HG03521 (cell line): ENCODE measurements around the gene TEX13A.
"Not testable (repeated sequence)": the region's sequence is repeated elsewhere in the genome, so short reads cannot be mapped to it uniquely, and the experiment has no call there.

ENCODE experiments used
- ATAC-seq: cut with Tn5 transposase; IDR thresholded peaks from one replicate; pipeline ENCODE4 v1.9.1; 2021; ENCODE audit warnings: mild to moderate bottlenecking, moderate library complexity; ENCODE audit not compliant: unreplicated experiment

The TEX13A gene, protein sequence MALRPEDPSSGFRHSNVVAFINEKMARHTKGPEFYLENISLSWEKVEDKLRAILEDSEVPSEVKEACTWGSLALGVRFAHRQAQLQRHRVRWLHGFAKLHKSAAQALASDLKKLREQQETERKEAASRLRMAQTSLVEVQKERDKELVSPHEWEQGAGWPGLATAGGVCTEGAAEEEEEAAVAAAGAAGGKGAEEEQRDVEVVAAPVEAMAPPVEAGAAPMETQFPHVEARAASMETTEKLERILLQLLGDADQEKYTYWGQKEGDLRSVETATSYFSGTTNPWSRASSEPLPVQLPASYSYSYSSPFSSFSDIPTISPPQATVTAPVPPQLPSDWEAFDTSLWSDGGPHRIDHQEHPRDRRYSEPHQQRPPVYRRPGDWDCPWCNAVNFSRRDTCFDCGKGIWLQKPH

GRCh38 chrX:105220636-105221035, at the start of gene TEX13A:
Gene TEX13A, minus strand, starts transcription at chrX:105220694. Its CDS starts 297 bp downstream, at chrX:105220397.
- ATAC-seq = no peak

- no peak for ATAC-seq
These were observed 48.9 kb upstream of the TEX13A start for GRCh38 chrX:105269386-105269785.

GRCh38 chrX:105267167-105267566, 46.7 kb upstream of the TEX13A start:
- no peak for ATAC-seq

- no peak for ATAC-seq
These were observed 46.0 kb upstream of the TEX13A start for GRCh38 chrX:105266456-105266855.

DNA sequence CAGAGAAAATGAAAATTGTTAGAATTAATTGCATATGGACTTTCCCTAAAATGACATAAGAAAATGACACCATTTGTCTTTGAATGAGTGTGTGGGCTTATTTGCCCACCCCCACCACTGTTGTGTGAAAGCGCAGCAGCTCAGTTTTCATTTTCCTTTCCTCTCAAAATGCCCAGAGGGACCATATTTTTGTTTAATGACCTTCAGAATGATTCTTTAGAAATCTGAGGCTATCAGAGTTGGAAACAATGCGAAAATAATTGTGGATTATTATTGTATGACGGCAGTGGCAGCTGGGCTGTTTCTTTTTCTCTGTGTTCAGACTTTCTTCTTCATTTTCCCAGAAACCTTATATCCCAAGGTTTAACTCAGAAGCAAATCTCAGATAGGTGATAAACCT, 44.6 kb upstream of the TEX13A start:
- no peak for ATAC-seq

GRCh38 chrX:105263801-105264200, 43.3 kb upstream of the TEX13A start:
- no peak for ATAC-seq

GRCh38 chrX:105263171-105263570, 42.7 kb upstream of the TEX13A start:
- no peak for ATAC-seq

DNA sequence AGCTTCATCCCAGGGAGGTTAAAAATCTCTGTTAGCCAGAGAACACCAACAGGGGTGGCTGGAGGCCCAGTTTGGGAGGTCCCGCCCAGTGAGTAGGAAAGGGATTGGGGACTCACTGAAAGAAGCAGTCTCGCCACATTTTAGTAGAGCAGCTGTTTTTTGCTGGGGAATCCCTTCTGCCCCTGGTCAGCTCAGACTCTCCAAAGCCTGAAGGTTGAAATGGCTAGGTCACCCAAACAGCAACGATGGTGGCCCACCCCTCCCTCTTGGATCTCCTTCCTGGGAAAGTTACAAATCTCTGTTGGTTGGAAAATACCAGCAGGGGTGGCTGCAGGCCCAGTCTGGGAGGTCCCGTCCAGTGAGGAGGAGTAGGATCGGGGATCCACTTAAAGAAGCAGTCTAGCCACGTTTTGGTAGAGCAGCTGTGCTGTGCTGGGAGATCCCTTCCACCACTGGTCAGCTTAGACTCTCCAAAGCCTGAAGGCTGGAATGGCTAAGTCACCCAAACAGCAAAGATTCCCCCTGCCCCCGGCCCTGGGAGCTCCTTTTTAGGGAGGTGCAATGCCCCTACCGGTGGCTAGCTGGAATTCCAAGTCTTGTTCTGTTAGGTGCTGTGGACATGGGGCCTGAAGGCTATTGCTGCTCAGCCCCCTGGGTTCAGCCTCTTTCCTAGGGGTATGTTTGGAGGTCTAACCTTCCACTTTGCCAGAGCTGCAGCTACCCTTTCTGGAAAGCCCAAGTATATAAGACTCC, 40.0 kb upstream of the TEX13A start:
- no peak for ATAC-seq

GRCh38 chrX:105241056-105241455, 20.6 kb upstream of the TEX13A start:
- no peak for ATAC-seq

- not testable (repeated sequence) for ATAC-seq
These were observed 16.9 kb upstream of the TEX13A start for GRCh38 chrX:105237407-105237806.

DNA sequence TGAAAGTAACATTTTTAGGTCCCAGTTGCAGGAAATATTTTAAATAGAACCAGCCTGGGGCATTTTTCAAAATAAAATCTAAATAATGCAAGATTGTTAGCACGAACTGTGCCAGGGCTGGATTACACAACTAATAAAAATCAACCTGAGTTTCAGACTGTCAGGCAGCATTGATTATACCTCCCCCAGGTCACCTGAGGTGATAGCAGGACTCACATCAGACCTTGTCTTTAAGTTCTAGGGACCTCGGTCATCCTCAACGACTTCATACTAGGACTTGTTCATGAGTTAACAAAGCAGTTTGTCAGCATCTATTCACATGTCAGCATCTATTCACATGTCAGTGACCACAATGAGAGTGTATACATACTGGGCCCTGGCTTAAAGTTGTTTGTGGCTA, 8.7 kb upstream of the TEX13A start:
- no peak for ATAC-seq

GRCh38 chrX:105228602-105229001, 8.1 kb upstream of the TEX13A start:
- ATAC-seq = no peak

DNA sequence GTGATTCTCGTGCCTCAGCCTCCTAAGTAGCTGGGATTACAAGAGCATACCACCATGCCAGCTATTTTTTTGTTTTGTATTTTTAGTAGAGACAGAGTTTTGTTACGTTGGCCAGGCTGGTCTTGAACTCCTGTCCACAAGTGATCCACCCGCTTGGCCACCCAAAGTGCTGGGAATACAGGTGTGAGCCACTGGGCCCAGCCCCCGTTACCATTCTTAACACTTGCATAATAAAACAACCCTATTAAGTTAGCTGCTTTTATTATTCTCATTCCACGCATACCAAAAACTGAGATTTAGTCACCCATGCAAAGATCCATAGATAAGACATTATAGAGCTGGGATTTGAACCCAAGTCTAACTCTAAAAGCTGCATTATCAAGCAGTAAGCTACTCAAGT, 6.0 kb upstream of the TEX13A start:
- no peak for ATAC-seq

GRCh38 chrX:105221374-105221773, 880 bp upstream of the TEX13A start:
- no peak for ATAC-seq

DNA sequence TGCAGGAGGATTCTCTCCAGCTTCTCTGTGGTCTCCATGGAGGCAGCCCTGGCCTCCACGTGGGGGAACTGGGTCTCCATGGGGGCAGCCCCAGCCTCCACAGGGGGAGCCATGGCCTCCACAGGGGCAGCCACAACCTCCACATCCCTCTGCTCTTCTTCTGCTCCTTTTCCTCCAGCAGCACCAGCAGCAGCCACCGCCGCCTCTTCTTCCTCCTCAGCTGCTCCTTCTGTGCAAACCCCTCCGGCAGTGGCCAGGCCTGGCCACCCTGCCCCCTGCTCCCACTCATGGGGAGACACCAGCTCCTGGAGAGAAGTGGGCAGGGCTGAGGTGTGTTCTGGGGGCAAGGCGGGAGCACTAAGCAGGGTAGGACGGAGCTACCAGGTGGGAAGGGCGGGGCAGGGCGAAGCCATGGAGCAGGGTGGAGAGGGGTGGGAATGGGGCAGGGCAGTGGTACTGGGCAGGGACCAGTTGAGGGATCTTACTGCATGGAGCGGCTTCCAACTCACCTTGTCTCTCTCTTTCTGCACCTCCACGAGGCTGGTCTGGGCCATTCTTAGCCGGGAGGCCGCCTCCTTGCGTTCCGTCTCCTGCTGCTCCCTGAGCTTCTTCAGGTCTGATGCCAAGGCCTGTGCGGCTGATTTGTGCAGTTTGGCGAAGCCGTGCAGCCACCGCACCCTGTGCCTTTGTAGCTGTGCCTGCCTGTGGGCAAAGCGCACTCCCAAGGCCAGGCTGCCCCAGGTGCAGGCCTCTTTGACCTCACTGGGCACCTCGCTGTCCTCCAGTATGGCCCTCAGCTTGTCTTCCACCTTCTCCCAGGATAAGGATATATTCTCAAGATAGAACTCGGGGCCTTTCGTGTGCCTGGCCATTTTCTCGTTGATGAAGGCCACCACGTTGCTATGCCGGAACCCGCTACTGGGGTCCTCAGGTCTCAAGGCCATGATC, 766 bp downstream of the TEX13A start:
- ATAC-seq = no peak

DNA sequence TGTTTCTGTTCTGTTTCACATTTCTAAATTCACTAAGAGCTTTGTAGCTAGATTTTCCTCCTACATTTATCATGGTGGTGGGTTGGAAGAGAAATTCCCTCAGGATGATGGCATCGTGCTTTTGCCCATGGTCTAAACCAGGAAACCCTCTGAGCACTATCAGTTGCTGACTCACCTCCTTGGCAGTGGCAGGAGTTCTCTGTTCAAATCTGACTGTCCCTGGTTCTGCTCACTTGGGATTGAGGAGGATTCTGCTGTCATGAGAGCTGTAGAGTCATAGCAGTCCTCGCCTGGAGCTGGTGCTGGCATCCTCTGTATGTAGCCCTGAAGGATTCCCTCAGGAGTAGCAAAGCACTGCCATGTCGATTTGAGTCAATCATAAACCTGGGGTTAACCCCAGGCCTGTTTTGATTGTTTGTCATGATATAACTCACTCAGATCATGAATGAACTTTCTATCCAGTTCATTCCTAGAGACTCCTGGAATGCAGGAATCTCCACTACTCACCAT, 9.4 kb downstream of the TEX13A start:
- ATAC-seq = no peak

DNA sequence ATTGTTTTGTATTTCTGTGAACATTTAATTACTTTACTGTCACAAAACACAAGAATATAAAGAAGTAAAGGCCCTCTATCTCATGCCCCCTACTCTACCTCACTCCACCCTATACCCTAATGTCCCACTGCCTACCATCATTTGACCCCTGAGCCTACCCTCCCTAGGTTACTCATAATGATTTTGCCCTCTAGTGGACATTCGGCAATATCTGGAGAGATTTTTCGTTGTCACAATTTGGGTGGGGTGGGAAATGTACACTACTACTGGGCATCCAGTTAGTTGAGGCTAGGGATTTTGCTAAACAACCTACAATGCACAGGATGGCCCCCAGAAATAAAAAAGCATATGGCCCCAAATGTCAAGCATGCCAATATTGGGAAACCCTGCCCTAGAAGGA, 10.2 kb downstream of the TEX13A start:
- no peak for ATAC-seq

DNA sequence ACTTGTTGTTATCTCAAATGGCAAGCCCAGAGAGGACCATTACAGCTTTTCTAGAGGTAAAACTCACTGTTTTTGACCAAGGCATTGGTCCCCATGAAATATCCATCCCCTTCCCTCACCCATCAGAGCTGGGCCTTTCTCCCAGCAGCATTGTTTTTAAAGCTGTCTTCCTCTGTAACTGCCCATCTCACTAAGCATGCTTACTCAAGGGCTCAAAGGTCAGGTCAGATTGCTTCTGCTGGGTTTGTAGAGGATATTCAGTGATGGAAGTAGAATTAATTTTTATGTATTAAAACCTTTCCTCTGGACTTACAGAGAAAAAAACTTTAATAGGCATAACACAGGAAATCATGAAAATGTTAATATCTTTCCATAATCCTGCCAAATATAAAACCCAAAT, 11.1 kb downstream of the TEX13A start:
- ATAC-seq = no peak

- no peak for ATAC-seq
These were observed 28.6 kb downstream of the TEX13A start for GRCh38 chrX:105191878-105192277.

- ATAC-seq = no peak
These were observed 30.1 kb downstream of the TEX13A start for GRCh38 chrX:105190252-105190853.
